HCT116 (cell line): ENCODE measurements around the gene APOE. TPM values are rescaled to one million over a fixed set of nuclear protein-coding genes. Genes with fewer than 3 reads are reported as not detected.

ENCODE experiments used
- ATAC-seq: fragments of 200-7000 bp; cut with Tn5 transposase; 2 replicates; pipeline ENCODE4 v1.9.1; 2020; ENCODE audit warnings: mild to moderate bottlenecking, moderate library complexity
- BruUV-seq: library from RNA; stranded (reverse); fragments of 400-500 nt; replicated peaks from 2 replicates; lab custom pipeline; 2021; lab: Mats Ljungman, UMichigan
- CTCF ChIA-PET: fragments of 300-600 bp; sonication (Branson Sonifier 250); formaldehyde crosslinking; loops from one replicate; lab custom pipeline; 2021; ENCODE audit warnings: antibody characterized with exemption; lab: Charles Lee
- POLR2A ChIA-PET: fragments of 300-600, 350-600 bp; sonication (Branson Sonifier 250); formaldehyde crosslinking; loops from one replicate; lab custom pipeline; 2021; ENCODE audit warnings: antibody characterized with exemption; lab: Charles Lee
- RAD21 ChIA-PET, 2 experiments: fragments of 300-600 bp; sonication (Branson Sonifier 250); formaldehyde crosslinking; loops; one replicate each; lab custom pipeline; 2023; ENCODE audit warnings: low total read pairs in 2 of 2; ENCODE audit not compliant: uncharacterized antibody in 2 of 2, unreplicated experiment in 2 of 2, low non-redundant PET in 1 of 2; lab: Charles Lee
- DNase-seq: peaks from one replicate; pipeline ENCODE4 v3.0.0-alpha.2; 2010; ENCODE audit warnings: low read depth, low spot score
- H2AFZ ChIP-seq: fragments of 200-600 bp; shearing (Covaris generic), sonication (generic); 2 replicates; pipeline ENCODE4 v1.6.1; 2017; ENCODE audit warnings: low read depth, mixed run types, mixed read lengths, antibody characterized with exemption, low read length; ENCODE audit not compliant: poor library complexity, severe bottlenecking
- H3K27ac ChIP-seq: 2 replicates; pipeline ENCODE4 v1.5.1; 2012; ENCODE audit warnings: low read depth, low read length
- H3K27me3 ChIP-seq: fragments of 200-600 bp; sonication (generic); 2 replicates; pipeline ENCODE4 v1.6.1; 2016; ENCODE audit warnings: mixed run types, low read length, mixed read lengths; ENCODE audit not compliant: insufficient read depth
- H3K36me3 ChIP-seq, 2 experiments: fragments of 200-500 bp in 1 of 2; fragments of 200-600 bp in 1 of 2; sonication (Bioruptor generic) in 1 of 2; sonication (generic) in 1 of 2; 2 replicates each; pipeline versions ENCODE4 v1.5.1 to v1.6.1; 2014 to 2016; ENCODE audit warnings: low read length in 2 of 2, inconsistent platforms in 1 of 2, mixed read lengths in 1 of 2, mixed run types in 1 of 2; ENCODE audit not compliant: insufficient read depth in 2 of 2, control insufficient read depth in 1 of 2
- H3K4me1 ChIP-seq, 2 experiments: fragments of 200-600 bp in 1 of 2; sonication (generic) in 1 of 2; 2 replicates each; pipeline versions ENCODE4 v1.5.1 to v1.6.1; 2012 to 2017; ENCODE audit warnings: low read length in 2 of 2, inconsistent platforms in 1 of 2, mild to moderate bottlenecking in 1 of 2, mixed read lengths in 1 of 2, mixed run types in 1 of 2, moderate library complexity in 1 of 2; ENCODE audit not compliant: insufficient read depth in 2 of 2, control insufficient read depth in 1 of 2
- H3K4me2 ChIP-seq: fragments of 200-600 bp; sonication (generic); 2 replicates; pipeline ENCODE4 v1.6.1; 2017; ENCODE audit warnings: mixed run types, low read length, mixed read lengths
- H3K4me3 ChIP-seq, 2 experiments: fragments of 200-600 bp in 1 of 2; sonication (generic) in 1 of 2; replicated peaks in 1 of 2; 2 replicates each; pipeline ENCODE4 v1.5.1; 2011 to 2016; ENCODE audit warnings: low read length in 2 of 2, control low read depth in 1 of 2, low read depth in 1 of 2, mild to moderate bottlenecking in 1 of 2, mixed read lengths in 1 of 2, mixed run types in 1 of 2
- H3K79me2 ChIP-seq: fragments of 200-600 bp; sonication (generic); 2 replicates; pipeline ENCODE4 v1.6.1; 2017; ENCODE audit warnings: mild to moderate bottlenecking, mixed run types, low read length, moderate library complexity, mixed read lengths; ENCODE audit not compliant: insufficient read depth
- H3K9ac ChIP-seq: fragments of 200-600 bp; sonication (generic); 2 replicates; pipeline ENCODE4 v1.6.1; 2016; ENCODE audit warnings: low read length, mixed read lengths
- H3K9me2 ChIP-seq: fragments of 200-600 bp; sonication (generic), shearing (Covaris generic); 2 replicates; pipeline ENCODE4 v1.6.1; 2017; ENCODE audit warnings: mixed run types, mild to moderate bottlenecking, moderate library complexity; ENCODE audit not compliant: insufficient read depth
- H3K9me3 ChIP-seq, 2 experiments: fragments of 200-500 bp in 1 of 2; fragments of 200-600 bp in 1 of 2; sonication (Bioruptor generic) in 1 of 2; sonication (generic) in 1 of 2; 2 replicates each; pipeline ENCODE4 v1.6.1; 2014 to 2017; ENCODE audit warnings: low read length in 2 of 2, mixed read lengths in 2 of 2, inconsistent platforms in 1 of 2, low read depth in 1 of 2, mild to moderate bottlenecking in 1 of 2, mixed run types in 1 of 2, moderate library complexity in 1 of 2; ENCODE audit not compliant: control insufficient read depth in 1 of 2, insufficient read depth in 1 of 2
- H4K20me1 ChIP-seq: fragments of 200-600 bp; sonication (generic), shearing (Covaris generic); 2 replicates; pipeline ENCODE4 v1.6.1; 2017; ENCODE audit warnings: mixed run types, mild to moderate bottlenecking, moderate library complexity; ENCODE audit not compliant: insufficient read depth
- POLR2AphosphoS5 ChIP-seq: IDR thresholded peaks from 2 replicates; pipeline ENCODE4 v1.6.1; 2011; ENCODE audit warnings: mild to moderate bottlenecking, low read depth, low read length, moderate library complexity
- RAD21 ChIP-seq: IDR thresholded peaks from 2 replicates; pipeline ENCODE4 v1.6.1; 2012; ENCODE audit warnings: low read depth, mild to moderate bottlenecking
- SRF ChIP-seq: IDR thresholded peaks from 2 replicates; pipeline ENCODE4 v1.6.1; 2012; ENCODE audit warnings: low read depth
- intact Hi-C: fragments of 100-400 bp; cut with micrococcal nuclease; formaldehyde crosslinking; loops from 2 replicates; pipeline ENCODE4 v1.10.0; 2022
- total RNA-seq: library from RNA; stranded (reverse); gene quantifications from one replicate; pipeline ENCODE4 v1.2.1, GENCODE V29; 2021; ENCODE audit not compliant: unreplicated experiment
- TF ChIP-seq, protein P1 (sequence below), 3 experiments: fragments of 200-600 bp in 1 of 3; sonication (generic) in 1 of 3; IDR thresholded peaks in 2 of 3; conservative IDR thresholded peaks in 1 of 3; 2 replicates each; pipeline ENCODE4 v1.5.1; 2012 to 2017; ENCODE audit warnings: low read depth in 2 of 3, low read length in 2 of 3, antibody characterized with exemption in 1 of 3, borderline replicate concordance in 1 of 3, control low read depth in 1 of 3, mild to moderate bottlenecking in 1 of 3, mixed read lengths in 1 of 3, mixed run types in 1 of 3, moderate library complexity in 1 of 3; ENCODE audit not compliant: insufficient read depth in 1 of 3
- TF ChIP-seq, protein P2 (sequence below): IDR thresholded peaks from 2 replicates; pipeline ENCODE4 v1.6.1; 2012
- TF ChIP-seq, protein P3 (sequence below): IDR thresholded peaks from 2 replicates; pipeline ENCODE4 v1.6.1; 2012; ENCODE audit warnings: low read depth

The APOE gene
- total RNA-seq, 1 experiment from 2014 or later, result 7.2 TPM

DNA sequence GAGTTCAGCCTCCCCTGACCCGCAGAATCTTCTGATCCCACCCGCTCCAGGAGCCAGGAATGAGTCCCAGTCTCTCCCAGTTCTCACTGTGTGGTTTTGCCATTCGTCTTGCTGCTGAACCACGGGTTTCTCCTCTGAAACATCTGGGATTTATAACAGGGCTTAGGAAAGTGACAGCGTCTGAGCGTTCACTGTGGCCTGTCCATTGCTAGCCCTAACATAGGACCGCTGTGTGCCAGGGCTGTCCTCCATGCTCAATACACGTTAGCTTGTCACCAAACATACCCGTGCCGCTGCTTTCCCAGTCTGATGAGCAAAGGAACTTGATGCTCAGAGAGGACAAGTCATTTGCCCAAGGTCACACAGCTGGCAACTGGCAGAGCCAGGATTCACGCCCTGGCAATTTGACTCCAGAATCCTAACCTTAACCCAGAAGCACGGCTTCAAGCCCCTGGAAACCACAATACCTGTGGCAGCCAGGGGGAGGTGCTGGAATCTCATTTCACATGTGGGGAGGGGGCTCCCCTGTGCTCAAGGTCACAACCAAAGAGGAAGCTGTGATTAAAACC, 1.1 kb upstream of the APOE start:
- intact Hi-C loops, result loop anchor here (5.0 kb wide), 1 partner anchor 153 kb away; no protein-coding TSS in a partner anchor
- Histone ChIP-seq H3K27ac (peak overlapping the region; percentile 37), H3K9me2 (no peaks in the 10 kb centered on the region), H2AFZ (no peak overlapping the region), H3K4me2 (no peak overlapping the region), H3K27me3 (no peaks in the 10 kb centered on the region), H4K20me1 (no peaks in the 10 kb centered on the region), H3K9ac (no peak overlapping the region), H3K36me3 (peaks cover 12 to 30% of the 10 kb centered on the region in 2 experiments; a peak in 3 of 4 replicates), H3K79me2 (peaks cover 7% of the 10 kb centered on the region; the same call in 1 of the 2 replicates), H3K4me1 (peaks cover 4 to 32% of the 10 kb centered on the region in 2 experiments; a peak in 3 of 4 replicates), H3K4me3 (no peak overlapping the region), H3K9me3 (no peaks in the 10 kb centered on the region)
- DNase-seq (no peak), ATAC-seq (peak; percentile 25; the same call in 1 of the 2 replicates)
- TF ChIP-seq POLR2AphosphoS5 (peak; percentile 30; the same call in 1 of the 2 replicates), SRF (no peak), RAD21 (peak; percentile 22; the same call in 1 of the 2 replicates)
- TF ChIP-seq, protein P1, sequence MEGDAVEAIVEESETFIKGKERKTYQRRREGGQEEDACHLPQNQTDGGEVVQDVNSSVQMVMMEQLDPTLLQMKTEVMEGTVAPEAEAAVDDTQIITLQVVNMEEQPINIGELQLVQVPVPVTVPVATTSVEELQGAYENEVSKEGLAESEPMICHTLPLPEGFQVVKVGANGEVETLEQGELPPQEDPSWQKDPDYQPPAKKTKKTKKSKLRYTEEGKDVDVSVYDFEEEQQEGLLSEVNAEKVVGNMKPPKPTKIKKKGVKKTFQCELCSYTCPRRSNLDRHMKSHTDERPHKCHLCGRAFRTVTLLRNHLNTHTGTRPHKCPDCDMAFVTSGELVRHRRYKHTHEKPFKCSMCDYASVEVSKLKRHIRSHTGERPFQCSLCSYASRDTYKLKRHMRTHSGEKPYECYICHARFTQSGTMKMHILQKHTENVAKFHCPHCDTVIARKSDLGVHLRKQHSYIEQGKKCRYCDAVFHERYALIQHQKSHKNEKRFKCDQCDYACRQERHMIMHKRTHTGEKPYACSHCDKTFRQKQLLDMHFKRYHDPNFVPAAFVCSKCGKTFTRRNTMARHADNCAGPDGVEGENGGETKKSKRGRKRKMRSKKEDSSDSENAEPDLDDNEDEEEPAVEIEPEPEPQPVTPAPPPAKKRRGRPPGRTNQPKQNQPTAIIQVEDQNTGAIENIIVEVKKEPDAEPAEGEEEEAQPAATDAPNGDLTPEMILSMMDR (IDR thresholded peaks at IDR 0.05 in 2 of 3, conservative IDR thresholded peaks at IDR 0.05 in 1 of 3; ENCODE audit: borderline replicate concordance in 1 of 3, insufficient read depth in 1 of 3, low read depth in 2 of 3, low read length in 2 of 3), result peak; percentile 14 to 72 (median 64); a peak in 5 of 6 replicates
- TF ChIP-seq, protein P2, sequence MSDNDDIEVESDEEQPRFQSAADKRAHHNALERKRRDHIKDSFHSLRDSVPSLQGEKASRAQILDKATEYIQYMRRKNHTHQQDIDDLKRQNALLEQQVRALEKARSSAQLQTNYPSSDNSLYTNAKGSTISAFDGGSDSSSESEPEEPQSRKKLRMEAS, result no peak
- TF ChIP-seq, protein P3, sequence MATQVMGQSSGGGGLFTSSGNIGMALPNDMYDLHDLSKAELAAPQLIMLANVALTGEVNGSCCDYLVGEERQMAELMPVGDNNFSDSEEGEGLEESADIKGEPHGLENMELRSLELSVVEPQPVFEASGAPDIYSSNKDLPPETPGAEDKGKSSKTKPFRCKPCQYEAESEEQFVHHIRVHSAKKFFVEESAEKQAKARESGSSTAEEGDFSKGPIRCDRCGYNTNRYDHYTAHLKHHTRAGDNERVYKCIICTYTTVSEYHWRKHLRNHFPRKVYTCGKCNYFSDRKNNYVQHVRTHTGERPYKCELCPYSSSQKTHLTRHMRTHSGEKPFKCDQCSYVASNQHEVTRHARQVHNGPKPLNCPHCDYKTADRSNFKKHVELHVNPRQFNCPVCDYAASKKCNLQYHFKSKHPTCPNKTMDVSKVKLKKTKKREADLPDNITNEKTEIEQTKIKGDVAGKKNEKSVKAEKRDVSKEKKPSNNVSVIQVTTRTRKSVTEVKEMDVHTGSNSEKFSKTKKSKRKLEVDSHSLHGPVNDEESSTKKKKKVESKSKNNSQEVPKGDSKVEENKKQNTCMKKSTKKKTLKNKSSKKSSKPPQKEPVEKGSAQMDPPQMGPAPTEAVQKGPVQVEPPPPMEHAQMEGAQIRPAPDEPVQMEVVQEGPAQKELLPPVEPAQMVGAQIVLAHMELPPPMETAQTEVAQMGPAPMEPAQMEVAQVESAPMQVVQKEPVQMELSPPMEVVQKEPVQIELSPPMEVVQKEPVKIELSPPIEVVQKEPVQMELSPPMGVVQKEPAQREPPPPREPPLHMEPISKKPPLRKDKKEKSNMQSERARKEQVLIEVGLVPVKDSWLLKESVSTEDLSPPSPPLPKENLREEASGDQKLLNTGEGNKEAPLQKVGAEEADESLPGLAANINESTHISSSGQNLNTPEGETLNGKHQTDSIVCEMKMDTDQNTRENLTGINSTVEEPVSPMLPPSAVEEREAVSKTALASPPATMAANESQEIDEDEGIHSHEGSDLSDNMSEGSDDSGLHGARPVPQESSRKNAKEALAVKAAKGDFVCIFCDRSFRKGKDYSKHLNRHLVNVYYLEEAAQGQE, result no peak
- ChIA-PET POLR2A (interaction anchor here (0.7 kb wide), 1 partner anchor 50 kb away, joined by 4 read pairs; no protein-coding TSS in a partner anchor), RAD21 (interaction anchor here in 1 of 2 experiments (1.5 kb wide), 1 partner anchor 48 kb away, joined by 3 read pairs; no protein-coding TSS in a partner anchor), CTCF (interaction anchor here (0.5 to 1.7 kb wide), 5 partner anchors 14 to 204 kb away, joined by 3 to 9 read pairs (median 5); partner anchors contain the start of gene TOMM40)
- no TSS peak for BruUV-seq
